Measurements from ENCODE around the gene BRIX1.
"Not testable (repeated sequence)": the region's sequence is repeated elsewhere in the genome, so short reads cannot be mapped to it uniquely, and the experiment has no call there.

BRIX1 gene

DNA sequence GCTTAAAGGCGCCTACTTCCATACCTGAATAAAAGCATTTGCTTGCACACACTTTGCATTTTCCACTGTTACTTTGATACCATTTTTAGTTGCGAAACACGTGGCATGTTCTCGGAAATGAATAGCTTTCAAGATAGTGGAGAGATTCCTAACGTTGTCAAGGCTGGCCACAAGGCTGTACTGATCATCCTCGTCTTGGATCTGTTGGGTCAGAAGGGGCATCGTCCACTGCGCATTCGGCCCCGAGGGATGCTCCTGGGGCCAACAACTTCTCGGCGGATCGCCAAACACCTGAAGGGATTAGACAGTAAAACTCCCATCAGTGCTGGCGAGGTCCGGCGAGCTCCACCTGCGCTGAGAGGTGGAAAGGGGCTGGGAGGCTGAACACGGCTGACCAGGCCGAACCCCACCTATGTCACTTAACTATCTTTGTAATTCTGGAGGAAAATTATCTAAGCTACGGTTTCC is 806 bp upstream of the BRIX1 start:
- DNase-seq (ENCODE audit: low spot score), result no peak

DNA sequence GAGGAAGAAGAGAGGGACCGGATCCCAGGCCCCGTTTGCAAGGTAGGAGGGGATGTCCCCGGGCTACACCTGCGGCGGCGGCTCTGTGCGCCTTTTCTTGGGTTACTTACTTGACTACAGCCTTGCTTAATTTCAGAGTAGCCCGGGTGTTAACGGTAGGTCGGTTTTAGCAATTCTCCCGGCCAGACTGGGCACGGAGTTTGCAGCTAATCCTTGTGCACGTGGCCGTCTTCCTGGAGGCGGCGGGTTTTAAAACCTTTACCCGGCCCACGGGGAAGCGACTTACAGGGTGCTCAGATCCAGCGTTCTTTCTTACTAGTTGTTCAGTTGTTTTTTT is 313 bp downstream of the BRIX1 start:
- DNase-seq (ENCODE audit: low spot score), result no peak

DNA sequence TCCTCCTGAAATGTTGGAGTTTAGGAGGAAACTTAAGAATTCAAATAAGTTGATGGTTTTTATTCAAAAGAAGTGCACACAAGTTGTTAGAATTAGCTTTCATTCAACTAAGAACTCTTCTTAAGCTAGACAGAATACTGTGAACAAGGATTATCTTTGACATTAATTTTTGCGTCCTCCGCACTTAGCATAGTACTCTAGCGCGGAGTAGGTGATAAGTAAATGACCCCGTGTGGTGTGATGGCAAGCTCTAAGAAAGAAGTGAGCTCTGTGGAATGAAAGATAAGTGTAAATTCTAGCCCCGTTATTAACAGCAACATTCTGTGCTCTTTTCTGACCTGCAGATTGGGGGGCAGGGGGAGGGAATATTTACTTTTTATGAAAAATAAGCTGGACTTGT is 1.0 kb downstream of the BRIX1 start:
- peak; percentile 33 for DNase-seq (ENCODE audit: low spot score)

DNA sequence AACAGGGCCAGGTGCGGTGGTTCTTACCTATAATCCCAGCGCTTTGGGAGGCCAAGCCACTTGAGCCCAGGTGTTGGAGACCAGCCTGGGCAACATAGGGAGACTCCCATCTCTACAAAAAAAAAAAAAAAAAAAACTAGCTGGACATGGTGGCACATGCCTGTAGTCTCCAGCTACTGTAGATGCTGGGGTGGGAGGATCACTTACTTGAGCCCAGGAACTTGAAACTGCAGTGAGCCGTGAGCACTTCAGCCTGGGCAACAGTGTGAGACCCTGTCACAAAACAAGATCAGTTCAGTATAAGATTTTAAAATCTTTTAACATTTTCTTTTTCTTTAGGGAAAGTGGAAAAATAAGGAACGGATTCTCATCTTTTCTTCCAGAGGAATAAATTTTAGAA is 2.5 kb downstream of the BRIX1 start:
- no peak for DNase-seq (ENCODE audit: low spot score)

DNA sequence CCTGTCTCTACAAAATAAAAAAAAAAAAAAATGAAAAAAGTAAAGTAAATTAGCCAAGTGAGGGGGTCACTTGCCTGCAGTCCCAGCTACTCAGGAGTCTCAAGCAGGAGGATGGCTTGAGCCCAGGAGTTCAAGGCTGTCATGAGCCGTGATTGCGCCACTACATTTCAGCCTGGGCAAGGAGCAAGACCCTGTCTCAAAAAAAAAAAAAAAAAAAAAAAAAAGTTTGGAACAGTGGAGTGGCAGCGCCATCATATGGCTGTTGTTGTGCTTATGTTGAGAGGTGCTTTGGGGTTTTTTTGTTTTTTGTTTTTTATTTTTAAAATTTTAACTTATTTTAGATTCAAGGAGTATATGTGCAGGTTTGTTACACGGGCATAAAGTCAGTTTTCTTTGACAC is 3.6 kb downstream of the BRIX1 start:
- no peak for DNase-seq (ENCODE audit: low spot score)

DNA sequence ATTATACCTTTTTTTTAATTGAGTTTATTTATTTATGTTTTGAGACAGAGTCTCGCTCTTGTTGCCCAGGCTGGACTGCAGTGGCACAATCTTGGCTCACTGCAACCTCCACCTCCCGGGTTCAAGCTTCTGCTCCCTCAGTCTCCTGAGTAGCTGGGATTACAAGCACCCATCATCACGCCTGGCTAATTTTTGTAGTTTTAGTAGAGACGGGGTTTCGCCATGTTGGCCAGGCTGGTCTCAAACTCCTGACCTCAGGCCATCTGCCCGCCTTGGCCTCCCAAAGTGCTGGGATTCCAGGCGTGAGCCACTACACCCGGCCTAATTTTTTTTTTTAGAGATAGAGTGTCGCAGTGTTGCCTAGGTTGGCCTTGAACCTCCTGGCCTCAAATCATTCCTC is 7.7 kb downstream of the BRIX1 start:
- not testable (repeated sequence) for DNase-seq (ENCODE audit: low spot score)

DNA sequence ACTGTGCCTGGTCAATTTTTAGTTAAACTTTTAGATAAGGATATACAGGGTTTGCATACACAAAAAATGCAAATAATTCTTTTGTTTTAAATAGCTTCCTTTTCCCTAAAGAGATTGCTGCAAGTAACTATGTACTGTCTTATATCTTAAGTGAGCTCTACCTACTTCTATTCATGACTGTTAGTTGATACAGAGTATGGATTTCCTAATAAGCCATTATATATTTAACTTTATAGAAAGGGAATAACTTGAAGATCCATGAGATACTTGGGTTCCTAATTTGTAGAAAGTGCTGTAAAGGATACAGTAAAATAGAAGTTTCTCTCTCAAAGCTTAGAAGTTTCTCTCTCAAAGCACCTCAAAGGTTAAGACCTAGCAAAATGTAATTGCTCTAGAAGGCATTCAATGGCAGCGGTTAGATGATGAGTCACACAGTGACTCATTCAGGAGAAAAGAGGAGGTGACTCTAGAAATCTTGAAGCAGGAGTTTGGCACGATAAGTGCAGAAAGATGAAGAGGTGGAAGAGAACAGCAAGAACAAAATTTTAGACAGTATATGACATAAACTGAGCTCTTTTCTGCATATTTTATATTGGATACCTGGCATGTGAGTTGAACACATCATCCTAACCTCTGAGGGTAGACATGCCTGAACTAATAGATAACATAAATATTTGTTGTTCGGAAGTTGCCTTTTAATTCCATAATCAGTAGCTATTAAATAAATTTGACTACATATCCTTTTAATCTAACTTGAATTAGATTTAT is 8.4 kb downstream of the BRIX1 start:
- peak; percentile 88 for DNase-seq (ENCODE audit: low spot score)

DNA sequence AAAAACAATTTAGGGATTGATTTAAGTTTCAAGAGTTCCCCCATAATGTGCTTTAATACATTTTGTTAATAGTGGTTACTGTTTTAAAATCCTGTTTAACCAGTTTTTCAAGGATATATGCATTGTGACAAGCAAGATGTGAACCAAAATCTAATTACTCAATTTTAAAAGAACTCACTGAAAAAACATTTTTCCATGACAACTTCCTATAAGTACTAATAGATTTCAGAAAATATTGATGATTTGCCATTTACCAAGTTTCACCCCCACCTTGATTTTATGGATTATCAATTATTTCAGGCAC is 8.9 kb downstream of the BRIX1 start:
- DNase-seq (ENCODE audit: low spot score), result no peak

DNA sequence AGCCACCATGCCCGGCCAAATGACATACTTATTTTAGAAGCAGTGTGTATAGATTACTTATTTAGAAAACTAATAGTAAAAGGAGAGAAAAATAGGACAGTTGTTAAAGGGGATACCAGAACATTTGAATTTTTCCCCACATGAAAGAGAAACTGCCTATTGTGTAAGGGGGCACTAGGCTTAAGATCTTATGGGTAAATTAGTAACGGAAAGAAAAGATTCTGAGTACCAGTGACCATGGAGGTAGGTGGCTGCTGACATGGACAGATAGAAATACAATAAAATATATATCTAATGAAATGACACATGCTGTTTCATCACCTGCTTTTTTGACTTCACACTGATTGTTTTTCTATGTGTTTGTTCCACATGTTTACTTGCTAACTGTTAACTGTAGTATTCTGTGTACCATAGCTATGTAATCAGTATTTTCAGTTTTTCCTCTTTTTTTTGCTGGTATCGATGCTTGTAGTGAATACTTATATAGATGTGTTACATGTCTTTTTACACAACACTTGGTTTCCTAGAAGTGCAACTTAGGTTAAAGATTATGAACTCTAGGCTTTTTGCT is 10.9 kb downstream of the BRIX1 start:
- no peak for DNase-seq (ENCODE audit: low spot score)

DNA sequence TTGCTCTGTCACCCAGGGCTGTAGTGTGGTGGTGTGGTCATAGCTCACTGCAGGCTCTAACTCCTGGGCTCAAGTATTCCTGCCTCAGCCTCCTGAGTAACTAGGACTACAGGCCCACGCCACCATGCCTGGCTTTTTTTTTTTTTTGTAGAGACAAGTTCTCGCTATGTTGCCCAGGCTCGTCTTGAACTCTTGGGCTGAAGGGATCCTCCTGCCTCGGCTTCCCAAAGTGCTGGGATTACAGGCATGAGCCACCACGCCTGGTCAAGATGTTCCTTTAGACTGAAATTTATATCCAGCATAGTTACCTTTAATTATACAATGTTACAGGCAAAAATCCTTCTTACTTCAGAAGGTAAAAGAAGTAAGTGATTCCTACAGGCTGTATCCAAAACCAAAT is 12.3 kb downstream of the BRIX1 start:
- no peak for DNase-seq (ENCODE audit: low spot score)

DNA sequence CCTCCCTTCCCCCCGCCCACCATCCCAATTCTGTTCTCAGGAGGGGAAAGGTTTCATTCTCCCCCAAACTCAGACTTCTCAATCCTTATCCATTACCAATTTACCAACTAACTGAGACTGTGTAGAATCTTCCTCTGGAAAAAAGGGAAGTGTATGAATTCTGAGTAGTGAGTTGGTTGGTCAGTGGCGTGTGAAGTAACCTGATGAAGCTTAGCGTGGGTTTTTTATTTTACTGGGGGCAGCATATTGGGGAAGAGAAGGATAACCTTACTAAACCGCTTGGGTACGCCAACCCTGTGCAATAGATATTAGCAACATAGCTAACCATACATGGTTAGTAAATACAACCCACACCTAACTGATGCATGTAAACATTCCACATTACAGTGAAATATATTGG is 12.8 kb downstream of the BRIX1 start:
- no peak for DNase-seq (ENCODE audit: low spot score)

DNA sequence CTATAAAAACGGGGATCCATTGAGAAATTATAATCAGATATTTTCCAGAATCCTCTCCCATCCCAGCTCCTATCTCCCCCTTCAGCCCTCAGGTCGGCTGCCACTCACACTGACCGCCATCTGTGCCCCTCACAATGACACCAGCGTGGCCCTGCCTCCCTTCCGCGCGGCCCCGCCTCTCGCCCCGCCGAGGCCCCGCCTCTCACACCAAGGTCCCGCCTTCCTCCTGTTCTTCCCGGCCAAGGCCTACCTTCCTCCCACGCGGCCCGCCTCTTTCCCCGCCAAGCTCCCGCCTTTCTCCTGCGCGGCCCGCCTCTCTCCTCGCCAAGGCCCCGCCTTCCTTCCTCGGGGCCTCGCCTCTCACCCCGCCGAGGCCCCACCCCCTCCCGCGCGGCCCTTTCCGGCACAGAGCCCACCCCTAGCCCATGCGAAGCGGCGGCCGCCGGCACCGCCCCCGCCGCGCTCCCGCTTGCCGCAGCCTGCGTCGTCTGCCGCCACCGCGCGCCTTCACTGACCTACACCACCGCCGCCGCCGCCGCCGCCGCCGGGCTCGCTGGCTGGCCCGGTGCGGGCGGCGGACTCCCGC is 13.7 kb downstream of the BRIX1 start, which contains the start of gene DNAJC21:
TSS of gene DNAJC21 (plus strand) at position 426 of the 586 bp plus-strand sequence. CDS start 261 bp downstream, outside the sequence.
- DNase-seq (ENCODE audit: low spot score), result peak; percentile 98

DNA sequence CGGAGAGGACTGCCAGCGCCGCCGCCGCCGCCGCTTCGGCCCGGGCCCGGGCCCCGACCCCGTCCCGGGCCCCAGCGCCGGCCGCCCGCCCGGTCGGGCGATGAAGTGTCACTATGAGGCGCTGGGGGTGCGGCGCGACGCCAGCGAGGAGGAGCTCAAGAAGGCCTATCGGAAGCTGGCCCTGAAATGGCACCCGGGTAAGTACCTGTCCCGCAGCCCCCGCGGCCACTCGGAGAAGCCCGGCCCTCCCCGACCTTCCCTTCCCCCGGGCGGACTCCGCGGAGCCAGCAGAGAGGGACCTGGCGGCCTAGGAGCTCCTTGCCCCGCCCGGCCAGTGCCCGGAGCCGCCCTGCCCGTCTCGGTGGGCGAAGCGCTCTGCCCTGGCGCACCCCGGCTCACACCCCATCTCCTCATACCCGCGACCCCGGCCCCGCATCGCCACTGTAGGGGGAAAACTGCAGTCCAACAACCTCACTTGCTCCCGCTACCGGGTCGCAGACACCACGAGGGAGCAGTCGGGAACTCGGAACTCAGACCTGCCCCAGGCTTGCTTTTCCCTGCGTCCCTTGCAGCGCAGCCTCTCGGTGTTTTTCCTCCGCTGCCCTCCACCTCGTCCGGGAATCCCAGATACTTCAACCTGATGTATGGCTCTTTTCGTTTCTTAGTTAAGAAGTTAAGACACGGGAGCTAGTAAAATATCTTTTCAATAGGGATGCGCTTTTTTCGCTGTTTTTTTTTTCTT is 14.4 kb downstream of the BRIX1 start:
- peak; percentile 76 for DNase-seq (ENCODE audit: low spot score)

DNA sequence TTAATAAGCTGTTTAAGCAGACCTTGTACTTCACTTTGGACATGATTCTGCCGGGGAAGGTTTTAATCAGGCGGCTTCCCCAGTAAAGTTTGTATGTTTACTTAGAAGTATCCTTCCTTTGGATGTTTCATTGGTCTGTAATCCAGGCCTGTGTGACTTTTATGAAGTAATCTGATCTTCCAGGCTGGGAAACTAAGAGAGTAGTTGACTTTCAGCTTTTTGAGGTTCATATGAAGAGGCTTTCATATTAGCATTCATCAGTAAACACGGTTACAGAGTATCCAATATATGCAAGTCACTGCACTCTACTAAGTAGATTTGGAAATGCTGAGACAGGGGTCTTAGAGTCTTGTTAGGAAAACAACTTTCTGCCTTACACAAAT is 14.9 kb downstream of the BRIX1 start:
- DNase-seq (ENCODE audit: low spot score), result peak; percentile 53

DNA sequence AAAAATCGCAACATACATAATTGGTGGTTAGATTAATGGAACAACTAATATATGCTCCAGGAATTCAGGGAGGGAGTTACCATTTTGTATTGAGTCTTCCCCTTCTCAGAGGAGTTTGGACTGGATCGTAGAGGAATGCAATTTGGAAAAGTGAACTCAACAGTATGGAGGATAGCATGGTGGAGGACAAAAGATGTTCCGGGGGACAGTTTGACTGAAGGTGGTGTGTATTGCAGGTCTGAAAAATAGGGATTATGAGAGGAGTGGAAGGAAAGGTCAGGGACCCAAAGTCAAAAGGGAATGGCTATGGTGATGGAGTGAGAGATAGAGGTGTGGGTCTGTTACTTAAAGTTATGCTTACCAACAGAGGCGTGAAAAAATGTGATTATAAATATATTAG is 15.4 kb downstream of the BRIX1 start:
- DNase-seq (ENCODE audit: low spot score), result no peak

DNA sequence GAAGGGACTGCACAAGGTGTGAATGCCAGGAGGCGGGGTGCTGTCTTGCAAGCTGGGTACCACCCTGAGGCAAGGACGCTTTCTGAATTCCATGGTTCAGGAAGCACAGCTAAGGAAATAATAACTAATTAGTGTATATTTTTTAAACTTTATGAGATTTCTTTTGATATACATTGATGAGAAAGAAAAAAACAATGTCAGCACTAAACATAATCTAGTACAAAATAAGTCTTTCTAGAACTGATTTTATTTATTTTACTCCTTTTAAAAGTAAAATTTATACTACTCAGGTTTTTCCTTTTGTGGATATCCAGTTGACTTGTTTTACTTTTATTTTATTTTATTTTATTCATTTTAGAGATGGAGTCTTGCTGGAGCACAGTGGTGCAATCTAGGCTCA is 17.4 kb downstream of the BRIX1 start:
- no peak for DNase-seq (ENCODE audit: low spot score)

DNA sequence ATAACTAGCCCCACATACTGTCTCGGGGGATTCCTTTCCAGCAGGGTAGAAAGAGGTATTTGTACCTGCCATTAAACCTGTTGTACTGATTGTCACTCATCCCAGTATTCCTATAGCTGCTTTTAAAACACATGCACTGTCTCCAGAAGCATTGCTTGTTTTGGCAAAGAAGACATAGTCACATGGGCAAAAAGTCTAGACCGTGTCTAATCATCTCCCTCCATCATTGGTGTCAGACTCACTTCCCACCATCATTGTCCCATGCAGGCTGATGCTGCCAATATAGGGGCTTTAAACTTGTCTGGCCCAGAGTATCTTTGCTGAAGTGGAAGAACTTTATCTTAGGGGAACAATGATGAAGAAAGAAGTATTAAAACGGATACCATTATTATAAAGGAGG is 26.4 kb downstream of the BRIX1 start:
- DNase-seq (ENCODE audit: low spot score), result no peak

DNA sequence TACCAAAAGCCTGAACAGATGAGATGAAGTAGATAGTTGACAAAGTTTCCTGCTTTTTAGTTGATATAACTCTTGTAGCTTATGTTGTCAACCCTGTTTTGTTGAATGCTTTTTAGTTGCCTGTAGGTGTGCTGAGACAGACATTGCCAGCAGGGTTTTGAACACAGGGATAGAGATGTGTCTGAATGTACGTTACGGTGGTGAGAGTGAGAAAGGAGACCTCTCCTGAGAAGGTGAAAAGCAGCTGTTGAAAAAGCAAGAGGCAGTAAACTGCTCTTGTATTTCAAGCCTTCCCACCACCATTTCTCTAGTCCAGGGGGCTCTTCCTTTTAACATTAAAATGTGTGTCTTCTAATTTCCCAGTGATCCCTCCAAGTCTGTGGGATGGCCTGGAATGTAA is 28.5 kb downstream of the BRIX1 start:
- DNase-seq (ENCODE audit: low spot score), result no peak

DNA sequence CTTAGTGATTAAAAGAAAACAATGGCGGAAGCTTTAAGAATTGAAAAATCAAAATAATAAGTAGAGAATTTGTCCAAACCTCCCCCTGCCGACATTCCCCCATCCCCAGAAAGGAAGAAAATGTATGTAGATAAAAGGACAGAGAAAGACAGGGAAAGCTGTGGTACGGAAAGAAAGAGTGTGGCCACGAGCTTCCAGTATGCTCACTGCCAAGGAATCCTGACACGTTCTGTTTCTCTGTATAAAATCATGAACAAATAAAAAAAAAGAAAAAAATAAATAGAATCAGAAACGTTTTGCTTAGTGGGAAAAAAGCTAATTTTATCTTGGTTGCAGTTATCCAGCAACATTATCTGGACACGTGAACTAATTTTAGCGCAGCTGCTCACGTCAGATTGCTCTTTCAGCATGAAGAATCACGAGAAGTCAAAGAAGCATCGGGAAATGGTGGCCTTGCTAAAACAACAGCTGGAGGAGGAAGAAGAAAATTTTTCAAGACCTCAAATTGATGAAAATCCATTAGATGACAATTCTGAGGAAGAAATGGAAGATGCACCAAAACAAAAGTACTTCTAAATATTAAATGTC is 29.0 kb downstream of the BRIX1 start:
- no peak for DNase-seq (ENCODE audit: low spot score)

DNA sequence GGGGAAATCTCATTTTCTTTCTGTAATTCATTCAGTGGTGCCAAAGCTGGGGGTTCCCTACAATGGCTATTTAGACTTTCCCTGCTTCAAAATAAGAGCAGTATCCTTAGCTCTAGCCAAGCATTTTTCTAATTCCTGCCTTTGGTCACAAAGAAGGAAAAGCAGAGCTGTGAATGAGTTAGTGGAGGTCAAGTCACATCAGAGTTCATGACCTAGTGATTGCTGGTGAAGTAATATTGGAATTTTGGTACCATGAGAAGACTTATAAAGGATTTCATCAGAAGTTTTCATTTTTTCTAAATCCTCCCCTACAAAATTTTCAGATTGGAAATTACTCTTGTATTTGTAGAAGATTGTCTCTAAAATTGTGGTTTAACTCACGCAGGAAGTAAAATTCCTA is 41.8 kb downstream of the BRIX1 start:
- no peak for DNase-seq (ENCODE audit: low spot score)

DNA sequence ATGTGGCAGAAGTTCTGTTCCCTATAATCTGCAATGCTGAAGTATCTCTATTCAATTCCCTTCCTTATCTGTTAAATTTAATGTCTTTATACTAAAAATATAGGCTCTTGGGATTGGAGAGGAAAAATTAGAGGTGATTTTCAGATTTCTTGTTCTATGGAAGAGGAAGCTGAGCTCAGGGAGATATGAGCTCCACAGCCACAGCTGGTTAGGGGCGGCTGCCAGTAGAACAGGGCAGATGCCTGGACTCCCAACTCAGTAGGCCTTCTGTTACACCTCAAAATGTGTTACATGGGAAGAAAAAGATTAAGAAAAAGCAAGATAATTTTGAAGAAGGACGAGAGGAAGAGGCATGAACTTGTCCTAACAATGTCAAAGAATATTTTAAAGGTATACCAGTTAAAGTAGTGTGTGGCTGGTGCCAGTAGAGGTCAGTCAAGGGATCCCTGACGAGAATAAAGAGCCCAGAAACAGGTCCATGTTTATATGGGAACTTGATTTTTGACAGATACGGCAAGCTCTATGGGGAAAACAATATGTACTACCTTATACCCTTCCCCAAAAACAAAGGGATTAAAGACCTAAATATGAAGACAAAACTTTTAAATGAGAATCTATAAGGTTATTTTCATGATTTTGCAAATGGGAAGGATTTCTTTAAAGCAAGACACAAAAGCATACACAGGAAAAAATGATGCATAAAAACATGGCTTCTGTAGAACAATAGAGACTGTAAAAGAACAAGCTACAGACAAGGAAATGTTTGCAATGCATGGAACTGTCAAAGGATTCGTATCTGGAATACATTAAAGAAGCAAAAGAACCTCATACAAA is 42.6 kb downstream of the BRIX1 start:
- peak; percentile 26 for DNase-seq (ENCODE audit: low spot score)

DNA sequence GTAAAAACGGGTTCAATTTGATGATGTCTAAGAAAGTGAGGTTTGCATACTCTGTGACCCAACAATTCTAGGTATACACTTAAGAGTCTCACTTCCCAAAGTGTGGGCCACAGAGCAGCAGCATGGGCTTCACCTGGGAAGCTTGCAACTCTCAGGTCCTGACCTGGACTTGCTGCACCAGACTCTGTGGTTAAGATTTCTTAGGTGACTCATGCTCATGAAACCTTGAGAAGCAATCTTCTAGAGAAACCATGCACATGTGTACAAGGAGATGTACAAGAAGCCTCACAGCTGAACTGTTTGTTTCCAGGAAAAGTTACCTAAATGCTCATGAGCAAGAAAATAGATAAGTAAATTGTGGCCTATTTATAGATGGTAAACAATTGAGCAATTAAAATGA is 43.8 kb downstream of the BRIX1 start:
- DNase-seq (ENCODE audit: low spot score), result no peak

Data from hematopoietic multipotent progenitor cell treated with erythropoietin and hydrocortisone succinate and interleukin-3 and kit ligand, for 17 days (in vitro differentiated cells).